Epithelial cell of esophagus (primary cell): Measurements from ENCODE around the gene WHRN.

Source experiments
- DNase-seq: peaks from one replicate; pipeline ENCODE4 v3.0.0; 2010; ENCODE audit warnings: low read depth
- H3K4me3 ChIP-seq: 2 replicates; pipeline ENCODE4 v1.5.1; 2011; ENCODE audit warnings: mild to moderate bottlenecking, low read length, control low read depth
- CTCF ChIP-seq: IDR thresholded peaks from 2 replicates; pipeline ENCODE4 v1.5.1; 2011; ENCODE audit warnings: low read depth, mild to moderate bottlenecking, low read length, control low read depth, inconsistent platforms; ENCODE audit not compliant: insufficient read depth; ENCODE audit errors: missing control alignments

The WHRN gene

GRCh38 chr9:114417511-114417910 lies 87.8 kb downstream of the WHRN start:
- no peak overlapping the region for H3K4me3 ChIP-seq
- peak; percentile 48 for DNase-seq
- TF ChIP-seq CTCF = no peak

GRCh38 chr9:114416906-114417305 lies 88.4 kb downstream of the WHRN start:
- H3K4me3 ChIP-seq = no peak overlapping the region
- no peak for DNase-seq
- TF ChIP-seq CTCF = no peak

- no peak overlapping the region for H3K4me3 ChIP-seq
- no peak for DNase-seq
- no peak for TF ChIP-seq CTCF
Observed at GRCh38 chr9:114416290-114416689, 89.0 kb downstream of the WHRN start.

GRCh38 chr9:114414346-114414745 lies 90.9 kb downstream of the WHRN start:
- TF ChIP-seq CTCF = no peak
- no peak for DNase-seq
- H3K4me3 ChIP-seq = no peak overlapping the region

- no peak for DNase-seq
- no peak for TF ChIP-seq CTCF
- no peak overlapping the region for H3K4me3 ChIP-seq
Observed at GRCh38 chr9:114413861-114414301, 91.4 kb downstream of the WHRN start.

- DNase-seq = no peak
- TF ChIP-seq CTCF = no peak
- no peak overlapping the region for H3K4me3 ChIP-seq
Observed at GRCh38 chr9:114412048-114412683, 93.1 kb downstream of the WHRN start.

- DNase-seq = no peak
- H3K4me3 ChIP-seq = no peak overlapping the region
- TF ChIP-seq CTCF = no peak
Observed at GRCh38 chr9:114411452-114411851, 93.8 kb downstream of the WHRN start.
